MCF 10A (cell line): Measurements from ENCODE around the gene CYTH1. TPM values are rescaled to one million over a fixed set of nuclear protein-coding genes. Genes with fewer than 3 reads are reported as not detected.

Experiments used
- BruUV-seq: library from RNA; stranded (reverse); fragments of 400-500 nt; replicated peaks from 2 replicates; lab custom pipeline; 2021; lab: Mats Ljungman, UMichigan
- CTCF ChIA-PET: fragments of 300-600 bp; sonication (Branson Sonifier 250); formaldehyde crosslinking; extraction: SDS; loops from one replicate; lab custom pipeline; 2021; ENCODE audit warnings: antibody characterized with exemption, inconsistent platforms; lab: Yijun Ruan, JAX
- POLR2A ChIA-PET: fragments of 300-600, 350-650 bp; sonication (Branson Sonifier 250); formaldehyde crosslinking; extraction: SDS; loops from one replicate; lab custom pipeline; 2020; ENCODE audit warnings: antibody characterized with exemption, inconsistent platforms; lab: Yijun Ruan, JAX
- DNase-seq: peaks from one replicate; pipeline ENCODE4 v3.0.0-alpha.2; 2018; ENCODE audit not compliant: unreplicated experiment
- H3K27ac Mint-ChIP-seq: one replicate; pipeline ENCODE4 v1.8.0; 2022; ENCODE audit warnings: mild to moderate bottlenecking, low read depth, mixed read lengths; ENCODE audit not compliant: unreplicated experiment
- H3K27me3 Mint-ChIP-seq: one replicate; pipeline ENCODE4 v1.8.0; 2022; ENCODE audit warnings: mixed read lengths; ENCODE audit not compliant: insufficient read depth, unreplicated experiment
- H3K36me3 Mint-ChIP-seq: one replicate; pipeline ENCODE4 v1.8.0; 2022; ENCODE audit warnings: mild to moderate bottlenecking, moderate library complexity, mixed read lengths; ENCODE audit not compliant: insufficient read depth, unreplicated experiment
- H3K4me1 Mint-ChIP-seq: one replicate; pipeline ENCODE4 v1.8.0; 2022; ENCODE audit warnings: mixed read lengths; ENCODE audit not compliant: insufficient read depth, unreplicated experiment
- H3K4me3 Mint-ChIP-seq: one replicate; pipeline ENCODE4 v1.8.0; 2022; ENCODE audit warnings: mild to moderate bottlenecking, moderate library complexity, mixed read lengths; ENCODE audit not compliant: unreplicated experiment
- H3K9me3 Mint-ChIP-seq: one replicate; pipeline ENCODE4 v1.8.0; 2022; ENCODE audit warnings: mixed read lengths; ENCODE audit not compliant: unreplicated experiment
- intact Hi-C: fragments of 100-400 bp; cut with micrococcal nuclease; formaldehyde crosslinking; loops from 2 replicates; pipeline ENCODE4 v1.14.1; 2022
- total RNA-seq: library from RNA; stranded (reverse); gene quantifications from 2 replicates; pipeline ENCODE4 v1.2.3, GENCODE V29; 2022
- TF ChIP-seq, protein P1 (sequence below): fragments of 200-600 bp; IDR thresholded peaks from one replicate; pipeline ENCODE4 v1.8.0; 2022; ENCODE audit warnings: antibody characterized with exemption, mild to moderate bottlenecking; ENCODE audit not compliant: unreplicated experiment

The CYTH1 gene
- total RNA-seq, 1 experiment from 2014 or later: 38.5 TPM

GRCh38 chr17:78819806-78820792, 38.0 kb upstream of the CYTH1 start:
- H3K27me3 Mint-ChIP-seq: no peaks in the 10 kb centered on the region
- peaks cover 5% of the 10 kb centered on the region for H3K4me1 Mint-ChIP-seq
- ChIA-PET POLR2A (interaction anchor here (0.7 kb wide), 1 partner anchor 309 kb away, joined by 4 read pairs; no protein-coding TSS in a partner anchor), CTCF (interaction anchor here (0.7 to 1.3 kb wide), 2 partner anchors 10 to 19 kb away, joined by 3 to 4 read pairs; no protein-coding TSS in a partner anchor)
- H3K9me3 Mint-ChIP-seq: no peaks in the 10 kb centered on the region
- H3K36me3 Mint-ChIP-seq: peaks cover 98% of the 10 kb centered on the region
- intact Hi-C loops: no loop called here
- TF ChIP-seq, protein P1, sequence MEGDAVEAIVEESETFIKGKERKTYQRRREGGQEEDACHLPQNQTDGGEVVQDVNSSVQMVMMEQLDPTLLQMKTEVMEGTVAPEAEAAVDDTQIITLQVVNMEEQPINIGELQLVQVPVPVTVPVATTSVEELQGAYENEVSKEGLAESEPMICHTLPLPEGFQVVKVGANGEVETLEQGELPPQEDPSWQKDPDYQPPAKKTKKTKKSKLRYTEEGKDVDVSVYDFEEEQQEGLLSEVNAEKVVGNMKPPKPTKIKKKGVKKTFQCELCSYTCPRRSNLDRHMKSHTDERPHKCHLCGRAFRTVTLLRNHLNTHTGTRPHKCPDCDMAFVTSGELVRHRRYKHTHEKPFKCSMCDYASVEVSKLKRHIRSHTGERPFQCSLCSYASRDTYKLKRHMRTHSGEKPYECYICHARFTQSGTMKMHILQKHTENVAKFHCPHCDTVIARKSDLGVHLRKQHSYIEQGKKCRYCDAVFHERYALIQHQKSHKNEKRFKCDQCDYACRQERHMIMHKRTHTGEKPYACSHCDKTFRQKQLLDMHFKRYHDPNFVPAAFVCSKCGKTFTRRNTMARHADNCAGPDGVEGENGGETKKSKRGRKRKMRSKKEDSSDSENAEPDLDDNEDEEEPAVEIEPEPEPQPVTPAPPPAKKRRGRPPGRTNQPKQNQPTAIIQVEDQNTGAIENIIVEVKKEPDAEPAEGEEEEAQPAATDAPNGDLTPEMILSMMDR: no peak
- no peak overlapping the region for H3K4me3 Mint-ChIP-seq
- H3K27ac Mint-ChIP-seq: no peak overlapping the region
- no peak for DNase-seq
- no TSS peak for BruUV-seq

DNA sequence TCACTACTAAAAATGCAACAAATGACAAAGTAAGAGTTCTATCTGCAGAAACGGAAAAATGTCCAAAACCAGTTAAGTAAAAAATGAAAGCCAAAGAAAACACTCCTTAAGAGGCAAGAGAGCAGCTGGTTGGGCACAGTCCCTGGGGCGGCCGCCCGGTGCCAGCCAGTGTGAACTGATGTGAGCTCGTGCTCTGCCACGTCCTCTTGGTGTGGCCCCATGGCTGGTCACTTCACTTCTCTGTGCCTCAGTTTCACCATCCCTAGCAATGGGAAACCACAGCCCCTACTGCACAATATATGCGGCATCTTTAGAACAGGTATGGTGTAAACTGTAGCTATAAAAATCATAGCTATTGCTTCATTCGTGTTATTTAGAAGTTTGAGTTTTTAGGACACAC, 37.3 kb upstream of the CYTH1 start:
- intact Hi-C loops: no loop called here
- BruUV-seq: no TSS peak
- Mint-ChIP-seq H3K27me3 (no peaks in the 10 kb centered on the region), H3K36me3 (peaks cover 98% of the 10 kb centered on the region), H3K27ac (no peak overlapping the region), H3K4me1 (peaks cover 5% of the 10 kb centered on the region), H3K9me3 (no peaks in the 10 kb centered on the region), H3K4me3 (no peak overlapping the region)
- TF ChIP-seq, protein P1: no peak
- POLR2A ChIA-PET: no interaction called here
- DNase-seq: no peak
- CTCF ChIA-PET: interaction anchor here (0.7 kb wide), 1 partner anchor 19 kb away, joined by 3 read pairs; no protein-coding TSS in a partner anchor

DNA sequence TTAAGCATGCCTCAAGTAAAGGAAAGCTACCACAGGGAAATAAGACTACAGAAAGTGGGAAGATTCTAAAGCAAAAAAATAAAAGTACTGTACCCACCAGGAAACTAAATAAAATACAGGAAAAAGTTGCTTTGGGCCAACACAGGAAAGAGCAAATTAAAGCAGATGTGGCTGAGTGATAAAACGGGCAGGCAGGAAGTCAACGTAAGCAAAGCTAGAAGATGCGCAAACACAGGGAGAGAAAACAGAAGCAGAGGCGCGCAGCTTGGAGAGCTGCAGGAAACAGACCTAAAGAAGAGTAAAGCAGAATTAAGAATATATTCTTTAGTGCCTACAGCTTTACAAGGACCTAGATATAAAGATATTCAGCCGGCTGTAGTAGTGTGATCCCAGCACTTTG, 36.9 kb upstream of the CYTH1 start:
- Mint-ChIP-seq H3K9me3 (no peaks in the 10 kb centered on the region), H3K4me1 (peaks cover 1% of the 10 kb centered on the region), H3K27ac (no peak overlapping the region), H3K27me3 (no peaks in the 10 kb centered on the region), H3K36me3 (peaks cover 98% of the 10 kb centered on the region), H3K4me3 (no peak overlapping the region)
- no peak for DNase-seq
- TF ChIP-seq, protein P1: no peak
- no TSS peak for BruUV-seq
- intact Hi-C loops: no loop called here
- CTCF ChIA-PET: no interaction called here
- POLR2A ChIA-PET: interaction anchor here (0.5 kb wide), 1 partner anchor 146 kb away, joined by 3 read pairs; no protein-coding TSS in a partner anchor
